ENCODE data around the gene RNU6-1. TPM values are rescaled to one million over a fixed set of nuclear protein-coding genes. Genes with fewer than 3 reads are reported as not detected.
A peak's percentile ranks its signal among the peaks of the same experiment; 100 is the strongest.

The RNU6-1 gene
- total and polyA plus RNA-seq, 2 experiments from 2014 or later = not detected

- H4K20me1 ChIP-seq (replicated peaks; ENCODE audit: insufficient read depth) = no peaks in the 10 kb centered on the region
- H3K36me3 ChIP-seq (ENCODE audit: insufficient read depth) = no peaks in the 10 kb centered on the region
- peaks cover 52% of the 10 kb centered on the region for H3K4me1 ChIP-seq (ENCODE audit: insufficient read depth)
- H3K36me3 Mint-ChIP-seq (ENCODE audit: low read depth) = peaks cover 9% of the 10 kb centered on the region; the same call in 1 of the 3 replicates
- no peak overlapping the region for H2AFZ ChIP-seq
- H3K4me3 ChIP-seq = peak overlapping the region; percentile 20; the same call in 1 of the 2 replicates
- 0 out of 2 replicates have a peak, but pooled peaks cover 2% of the 10 kb centered on the region for H3K9me2 ChIP-seq (ENCODE audit: insufficient read depth)
- DNase-seq (ENCODE audit: low spot score) (no peak), ATAC-seq (peak; percentile 51)
- peaks cover 2% of the 10 kb centered on the region for H3K27me3 Mint-ChIP-seq (ENCODE audit: insufficient read depth, low read depth, poor library complexity)
- no peak overlapping the region for H3K27ac ChIP-seq (ENCODE audit: low read depth)
- H3K4me1 Mint-ChIP-seq = peaks cover 50% of the 10 kb centered on the region
- TF ChIP-seq ZNF462 (CRISPR knock-in tag; IDR thresholded peaks at IDR 0.05) (peak; percentile 52; the same call in 1 of the 2 replicates), JUNB (IDR thresholded peaks at IDR 0.05; ENCODE audit: unreplicated experiment) (no peak), NANOG (IDR thresholded peaks at IDR 0.05; ENCODE audit: borderline replicate concordance) (peak; percentile 89)
- H3F3A ChIP-seq (replicated peaks; ENCODE audit: low read depth) = no peaks in the 10 kb centered on the region
- no peaks in the 10 kb centered on the region for H3K79me2 ChIP-seq (replicated peaks; ENCODE audit: insufficient read depth)
- H3K4me3 Mint-ChIP-seq = peak overlapping the region; percentile 8; the same call in 2 of the 3 replicates
- H3K27ac Mint-ChIP-seq = no peak overlapping the region; the same call in 1 of the 2 replicates
- no peaks in the 10 kb centered on the region for H3K27me3 ChIP-seq (ENCODE audit: insufficient read depth)
- peak overlapping the region; percentile 57 for H3K4me2 ChIP-seq
- H3K9me3 Mint-ChIP-seq = peaks cover 7% of the 10 kb centered on the region; the same call in 2 of the 3 replicates
Observed at GRCh38 chr15:67790610-67791319, 49.1 kb downstream of the RNU6-1 start.

Small RNA genes lying within 50 kb of the gene (small RNA-seq; reads per million reads assigned to genes)
- gene RNU6-1 (ENCODE audit: low replicate concordance) = 0.17 reads per million

Other genes starting within 250 kb of the RNU6-1 start
- 0.17 and 0.19 TPM in 2 replicates for gene SKOR1, start 14.5 kb downstream of the RNU6-1 start, total RNA-seq (2014; rRNA removed; shearing (Covaris generic))
- gene SKOR1, start 14.5 kb downstream of the RNU6-1 start, polyA plus RNA-seq (2016; fragmentation: Nextera tagmentation; extraction: Ambion mirVana) = not detected in 2 replicates
- 20.0 and 32.1 TPM in 2 replicates for gene PIAS1, start 214.3 kb upstream of the RNU6-1 start, total RNA-seq (2014; rRNA removed; shearing (Covaris generic))
- 23.3 and 30.7 TPM in 2 replicates for gene PIAS1, start 214.3 kb upstream of the RNU6-1 start, polyA plus RNA-seq (2016; fragmentation: Nextera tagmentation; extraction: Ambion mirVana)

Measured in GM23338 (cell line).